Fibroblast of lung (primary cell): ENCODE data around the gene PLB1. TPM values are rescaled to one million over a fixed set of nuclear protein-coding genes. Genes with fewer than 3 reads are reported as not detected.

Experiments used
- DNase-seq, 2 donors: peaks; one replicate each; pipeline versions ENCODE4 v3.0.0 to v3.0.0-alpha.2; 2010; ENCODE audit warnings: low read depth in 2 of 2
- H2AFZ ChIP-seq: 2 replicates; pipeline ENCODE4 v1.5.1; 2012; ENCODE audit warnings: low read length, control low read depth, inconsistent platforms
- H3K27ac ChIP-seq: 2 replicates; pipeline ENCODE4 v1.5.1; 2011; ENCODE audit warnings: low read length, control low read depth; ENCODE audit not compliant: insufficient read depth
- H3K27me3 ChIP-seq: 2 replicates; pipeline ENCODE4 v1.5.1; 2011; ENCODE audit warnings: mild to moderate bottlenecking, low read length; ENCODE audit not compliant: control insufficient read depth, insufficient read depth
- H3K36me3 ChIP-seq: 2 replicates; pipeline ENCODE4 v1.5.1; 2011; ENCODE audit warnings: low read length; ENCODE audit not compliant: control insufficient read depth, insufficient read depth
- H3K4me1 ChIP-seq: 2 replicates; pipeline ENCODE4 v1.5.1; 2011; ENCODE audit warnings: low read length; ENCODE audit not compliant: control insufficient read depth, insufficient read depth; ENCODE audit errors: extremely low read depth
- H3K4me2 ChIP-seq: 2 replicates; pipeline ENCODE4 v1.5.1; 2011; ENCODE audit warnings: low read length, control low read depth; ENCODE audit not compliant: insufficient read depth; ENCODE audit errors: extremely low read depth
- H3K4me3 ChIP-seq, 4 experiments: fragments of 200-600 bp in 1 of 4; sonication (generic) in 1 of 4; replicated peaks in 1 of 4; 2 replicates each; pipeline ENCODE4 v1.5.1; 2011 to 2016; ENCODE audit warnings: low read length in 4 of 4, low read depth in 3 of 4, mild to moderate bottlenecking in 3 of 4, control low read depth in 2 of 4, inconsistent platforms in 1 of 4, mixed read lengths in 1 of 4; ENCODE audit not compliant: insufficient read depth in 1 of 4; ENCODE audit errors: control extremely low read depth in 1 of 4
- H3K79me2 ChIP-seq: 2 replicates; pipeline ENCODE4 v1.5.1; 2012; ENCODE audit warnings: mild to moderate bottlenecking, low read length, inconsistent platforms; ENCODE audit not compliant: control insufficient read depth, insufficient read depth
- H3K9ac ChIP-seq: 2 replicates; pipeline ENCODE4 v1.5.1; 2011; ENCODE audit warnings: mild to moderate bottlenecking, low read length, control low read depth; ENCODE audit not compliant: insufficient read depth
- H3K9me3 ChIP-seq: 2 replicates; pipeline ENCODE4 v1.5.1; 2012; ENCODE audit warnings: low read depth, low read length; ENCODE audit not compliant: control insufficient read depth, insufficient read depth
- H4K20me1 ChIP-seq: 2 replicates; pipeline ENCODE4 v1.5.1; 2011; ENCODE audit warnings: low read length; ENCODE audit not compliant: control insufficient read depth, insufficient read depth; ENCODE audit errors: extremely low read depth
- CTCF ChIP-seq, 2 donors: IDR thresholded peaks in 1 of 2; conservative IDR thresholded peaks in 1 of 2; 1 replicate in 1 of 2; 2 replicates in 1 of 2; pipeline ENCODE4 v1.5.1; 2011 to 2012; ENCODE audit warnings: low read length in 2 of 2, control low read depth in 1 of 2, inconsistent platforms in 1 of 2, low read depth in 1 of 2, mild to moderate bottlenecking in 1 of 2
- EZH2 ChIP-seq: IDR thresholded peaks from 2 replicates; pipeline ENCODE4 v1.5.1; 2012; ENCODE audit warnings: low read length, control low read depth, mild to moderate bottlenecking; ENCODE audit errors: missing control alignments
- polyA minus RNA-seq: library from RNA; depleted of rRNA, polyadenylated mRNA; stranded (reverse); fragments of >200 nt; gene quantifications from 2 replicates; pipeline ENCODE4 v1.2.3, GENCODE V29; 2011; ENCODE audit warnings: low replicate concordance
- polyA plus RNA-seq, 2 donors: library from polyadenylated mRNA; depleted of rRNA in 1 of 2; stranded (reverse) in 1 of 2; unstranded in 1 of 2; fragments of >200 nt; gene quantifications; 2 replicates each; pipeline ENCODE4 v1.2.1, GENCODE V29; 2011 to 2012; ENCODE audit warnings: missing spikeins in 1 of 2
- total RNA-seq: library from RNA; depleted of rRNA; stranded (reverse); fragments of >200 nt; gene quantifications from 2 replicates; pipeline ENCODE4 v1.2.1, GENCODE V29; 2014

The PLB1 gene, protein sequence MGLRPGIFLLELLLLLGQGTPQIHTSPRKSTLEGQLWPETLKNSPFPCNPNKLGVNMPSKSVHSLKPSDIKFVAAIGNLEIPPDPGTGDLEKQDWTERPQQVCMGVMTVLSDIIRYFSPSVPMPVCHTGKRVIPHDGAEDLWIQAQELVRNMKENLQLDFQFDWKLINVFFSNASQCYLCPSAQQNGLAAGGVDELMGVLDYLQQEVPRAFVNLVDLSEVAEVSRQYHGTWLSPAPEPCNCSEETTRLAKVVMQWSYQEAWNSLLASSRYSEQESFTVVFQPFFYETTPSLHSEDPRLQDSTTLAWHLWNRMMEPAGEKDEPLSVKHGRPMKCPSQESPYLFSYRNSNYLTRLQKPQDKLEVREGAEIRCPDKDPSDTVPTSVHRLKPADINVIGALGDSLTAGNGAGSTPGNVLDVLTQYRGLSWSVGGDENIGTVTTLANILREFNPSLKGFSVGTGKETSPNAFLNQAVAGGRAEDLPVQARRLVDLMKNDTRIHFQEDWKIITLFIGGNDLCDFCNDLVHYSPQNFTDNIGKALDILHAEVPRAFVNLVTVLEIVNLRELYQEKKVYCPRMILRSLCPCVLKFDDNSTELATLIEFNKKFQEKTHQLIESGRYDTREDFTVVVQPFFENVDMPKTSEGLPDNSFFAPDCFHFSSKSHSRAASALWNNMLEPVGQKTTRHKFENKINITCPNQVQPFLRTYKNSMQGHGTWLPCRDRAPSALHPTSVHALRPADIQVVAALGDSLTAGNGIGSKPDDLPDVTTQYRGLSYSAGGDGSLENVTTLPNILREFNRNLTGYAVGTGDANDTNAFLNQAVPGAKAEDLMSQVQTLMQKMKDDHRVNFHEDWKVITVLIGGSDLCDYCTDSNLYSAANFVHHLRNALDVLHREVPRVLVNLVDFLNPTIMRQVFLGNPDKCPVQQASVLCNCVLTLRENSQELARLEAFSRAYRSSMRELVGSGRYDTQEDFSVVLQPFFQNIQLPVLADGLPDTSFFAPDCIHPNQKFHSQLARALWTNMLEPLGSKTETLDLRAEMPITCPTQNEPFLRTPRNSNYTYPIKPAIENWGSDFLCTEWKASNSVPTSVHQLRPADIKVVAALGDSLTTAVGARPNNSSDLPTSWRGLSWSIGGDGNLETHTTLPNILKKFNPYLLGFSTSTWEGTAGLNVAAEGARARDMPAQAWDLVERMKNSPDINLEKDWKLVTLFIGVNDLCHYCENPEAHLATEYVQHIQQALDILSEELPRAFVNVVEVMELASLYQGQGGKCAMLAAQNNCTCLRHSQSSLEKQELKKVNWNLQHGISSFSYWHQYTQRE (N-terminal part only)
- total RNA-seq (1.3 and 1.8 TPM in 2 replicates), polyA plus RNA-seq (0.70 and 0.75 TPM in 2 replicates), polyA minus RNA-seq (0.47 TPM in 1 of 2 replicates, not detected in the other)
- polyA plus RNA-seq (2012) = 0.82 and 0.85 TPM in 2 replicates

GRCh38 chr2:28495551-28496250 is at the start of gene PLB1:
Gene PLB1 (plus strand): TSS chr2:28496060. CDS start chr2:28496115, 55 bp downstream.
- no peaks in the 10 kb centered on the region for H3K79me2 ChIP-seq
- no peaks in the 10 kb centered on the region for H4K20me1 ChIP-seq
- no peak within 1 kb of the TSS for H3K27ac ChIP-seq
- H2AFZ ChIP-seq = no peak within 1 kb of the TSS
- no peaks in the 10 kb centered on the region for H3K4me1 ChIP-seq
- no peaks in the 10 kb centered on the region for H3K36me3 ChIP-seq
- no peak within 1 kb of the TSS for H3K9ac ChIP-seq
- H3K4me3 ChIP-seq = no peak within 1 kb of the TSS
- no peak within 1 kb of the TSS for H3K4me2 ChIP-seq
- DNase-seq = no peak
- H3K27me3 ChIP-seq = peaks cover 19% of the 10 kb centered on the region
- H3K9me3 ChIP-seq = no peaks in the 10 kb centered on the region
- TF ChIP-seq CTCF (conservative IDR thresholded peaks at IDR 0.05 in 1 of 2, IDR thresholded peaks at IDR 0.05 in 1 of 2; ENCODE audit: low read depth in 1 of 2, low read length in 2 of 2) (no peak), EZH2 (no peak)

- Histone ChIP-seq H3K79me2 (no peaks in the 10 kb centered on the region), H4K20me1 (no peaks in the 10 kb centered on the region), H3K36me3 (no peaks in the 10 kb centered on the region), H3K9me3 (no peaks in the 10 kb centered on the region), H3K27ac (peak overlapping the region; percentile 58), H3K4me1 (peaks cover 41% of the 10 kb centered on the region), H2AFZ (no peak overlapping the region), H3K4me2 (peak overlapping the region; percentile 4), H3K4me3 (no peak overlapping the region), H3K9ac (no peak overlapping the region), H3K27me3 (no peaks in the 10 kb centered on the region)
- DNase-seq = no peak
- no peak for TF ChIP-seq CTCF (conservative IDR thresholded peaks at IDR 0.05 in 1 of 2, IDR thresholded peaks at IDR 0.05 in 1 of 2; ENCODE audit: low read depth in 1 of 2, low read length in 2 of 2)
- TF ChIP-seq EZH2 = no peak
Observed at GRCh38 chr2:28446531-28446930, 49.3 kb upstream of the PLB1 start.
